SK-N-SH (cell line): ENCODE data around the gene PKD2L1. TPM values are rescaled to one million over a fixed set of nuclear protein-coding genes. Genes with fewer than 3 reads are reported as not detected.
"Not testable (repeated sequence)": the region's sequence is repeated elsewhere in the genome, so short reads cannot be mapped to it uniquely, and the experiment has no call there.

ENCODE experiments used
- CTCF ChIA-PET: fragments of 300-600, 350-600 bp; formaldehyde crosslinking; extraction: SDS; loops from one replicate; lab custom pipeline; 2021; lab: Yijun Ruan, JAX
- POLR2A ChIA-PET: fragments of 350-600 bp; sonication (Branson Sonifier 250); formaldehyde crosslinking; extraction: SDS; loops from one replicate; lab custom pipeline; 2020; ENCODE audit warnings: antibody characterized with exemption, inconsistent platforms; lab: Yijun Ruan, JAX
- DNase-seq: peaks from one replicate; pipeline ENCODE4 v3.0.0; 2012
- H2AFZ ChIP-seq: fragments of 200-600 bp; sonication (generic); 2 replicates; pipeline ENCODE4 v1.8.1; 2016; ENCODE audit warnings: antibody characterized with exemption, mild to moderate bottlenecking, low read depth
- H3F3A ChIP-seq: fragments of 200-600 bp; sonication (generic); replicated peaks from 2 replicates; pipeline ENCODE3; 2016; ENCODE audit warnings: antibody characterized with exemption, mild to moderate bottlenecking; ENCODE audit not compliant: insufficient read depth
- H3K27ac ChIP-seq, 2 experiments: fragments of 200-500 bp in 1 of 2; fragments of 200-600 bp in 1 of 2; sonication (Bioruptor generic) in 1 of 2; sonication (generic), shearing (Covaris generic) in 1 of 2; 2 replicates each; pipeline versions ENCODE4 v1.5.1 to v1.6.1; 2014 to 2016; ENCODE audit warnings: low read depth in 2 of 2, inconsistent platforms in 1 of 2, low read length in 1 of 2, mild to moderate bottlenecking in 1 of 2, mixed read lengths in 1 of 2
- H3K27me3 ChIP-seq: fragments of 200-600 bp; sonication (generic), shearing (Covaris generic); 2 replicates; pipeline ENCODE4 v1.6.1; 2016; ENCODE audit warnings: mixed run types; ENCODE audit not compliant: insufficient read depth
- H3K36me3 ChIP-seq, 2 experiments: fragments of 200-500 bp in 1 of 2; fragments of 200-600 bp in 1 of 2; sonication (Bioruptor generic) in 1 of 2; sonication (generic) in 1 of 2; replicated peaks in 1 of 2; 2 replicates each; pipeline versions ENCODE3 to v1.5.1; 2014 to 2016; ENCODE audit warnings: low read length in 1 of 2, mild to moderate bottlenecking in 1 of 2; ENCODE audit not compliant: insufficient read depth in 2 of 2, control insufficient read depth in 1 of 2
- H3K4me1 ChIP-seq, 2 experiments: fragments of 200-500 bp in 1 of 2; fragments of 200-600 bp in 1 of 2; sonication (Bioruptor generic) in 1 of 2; sonication (generic), shearing (Covaris generic) in 1 of 2; 2 replicates each; pipeline versions ENCODE4 v1.5.1 to v1.6.1; 2014 to 2016; ENCODE audit warnings: low read depth in 1 of 2, low read length in 1 of 2, mixed run types in 1 of 2; ENCODE audit not compliant: insufficient read depth in 2 of 2, control insufficient read depth in 1 of 2
- H3K4me2 ChIP-seq: fragments of 200-600 bp; sonication (generic), shearing (Covaris generic); 2 replicates; pipeline ENCODE4 v1.6.1; 2017; ENCODE audit warnings: mixed run types
- H3K4me3 ChIP-seq, 2 experiments: fragments of 200-500 bp in 1 of 2; fragments of 200-600 bp in 1 of 2; sonication (Bioruptor generic) in 1 of 2; sonication (generic), shearing (Covaris generic) in 1 of 2; 2 replicates each; pipeline versions ENCODE4 v1.5.1 to v1.8.1; 2014 to 2016; ENCODE audit warnings: low read depth in 2 of 2, inconsistent platforms in 1 of 2, low read length in 1 of 2, mild to moderate bottlenecking in 1 of 2, mixed read lengths in 1 of 2, moderate library complexity in 1 of 2
- H3K79me2 ChIP-seq: fragments of 200-600 bp; sonication (generic); 2 replicates; pipeline ENCODE4 v1.8.1; 2017; ENCODE audit warnings: mild to moderate bottlenecking; ENCODE audit not compliant: insufficient read depth
- H3K9ac ChIP-seq: fragments of 200-600 bp; sonication (generic); 2 replicates; pipeline ENCODE4 v1.6.1; 2017; ENCODE audit warnings: mixed run types
- H3K9me2 ChIP-seq: fragments of 200-600 bp; sonication (generic); 2 replicates; pipeline ENCODE4 v1.6.1; 2017; ENCODE audit warnings: mixed run types
- H3K9me3 ChIP-seq: fragments of 200-600 bp; sonication (generic); 2 replicates; pipeline ENCODE4 v1.6.1; 2017; ENCODE audit warnings: mixed run types, mild to moderate bottlenecking, moderate library complexity
- H4K20me1 ChIP-seq: fragments of 200-600 bp; sonication (generic); 2 replicates; pipeline ENCODE4 v1.6.1; 2017; ENCODE audit warnings: mild to moderate bottlenecking, mixed run types; ENCODE audit not compliant: insufficient read depth
- CHD2 ChIP-seq: fragments of 150-350 bp; IDR thresholded peaks from 2 replicates; pipeline ENCODE4 v1.6.1; 2018; ENCODE audit warnings: low read length; ENCODE audit not compliant: partially characterized antibody
- ELF1 ChIP-seq: IDR thresholded peaks from 2 replicates; pipeline ENCODE4 v1.4.0; 2012
- FOXM1 ChIP-seq: IDR thresholded peaks from 2 replicates; pipeline ENCODE4 v1.4.0; 2012; ENCODE audit warnings: low read depth, mild to moderate bottlenecking
- MEF2A ChIP-seq: IDR thresholded peaks from 2 replicates; pipeline ENCODE4 v1.4.0; 2012; ENCODE audit warnings: low read depth, borderline replicate concordance
- POLR2AphosphoS5 ChIP-seq: IDR thresholded peaks from 2 replicates; pipeline ENCODE4 v1.6.1; 2012; ENCODE audit warnings: low read depth, low read length
- SIN3A ChIP-seq: IDR thresholded peaks from 2 replicates; pipeline ENCODE4 v1.6.1; 2012; ENCODE audit warnings: low read depth, mild to moderate bottlenecking, low read length, moderate library complexity, borderline replicate concordance
- SMC3 ChIP-seq: IDR thresholded peaks from 2 replicates; pipeline ENCODE4 v1.6.1; 2012; ENCODE audit warnings: low read depth, low read length, improper control_type of control experiment
- WGBS: methylation state at CpG from one replicate; pipeline ENCODE4 v1.1.6; 2017; ENCODE audit warnings: low lambda C conversion rate; 5-methylcytosine and 5-hydroxymethylcytosine counted together
- polyA plus RNA-seq, 3 experiments: library from polyadenylated mRNA; depleted of rRNA; stranded (reverse); fragments of >200 nt; gene quantifications; 2 replicates each; pipeline ENCODE4 v1.2.3, GENCODE V29; 2012
- TF ChIP-seq, protein P1 (sequence below): IDR thresholded peaks from 2 replicates; pipeline ENCODE4 v1.4.0; 2012; ENCODE audit warnings: low read depth
- TF ChIP-seq, protein P2 (sequence below): fragments of 150-350 bp; IDR thresholded peaks from 2 replicates; pipeline ENCODE4 v1.6.1; 2016; ENCODE audit warnings: mild to moderate bottlenecking, low read depth, low read length
- TF ChIP-seq, protein P3 (sequence below): IDR thresholded peaks from 2 replicates; pipeline ENCODE4 v1.4.0; 2012; ENCODE audit warnings: low read depth, borderline replicate concordance
- TF ChIP-seq, protein P4 (sequence below): IDR thresholded peaks from 2 replicates; pipeline ENCODE4; 2012
- TF ChIP-seq, protein P5 (sequence below): fragments of 150-350 bp; IDR thresholded peaks from 2 replicates; pipeline ENCODE4 v1.6.1; 2017; ENCODE audit warnings: antibody characterized with exemption, low read length, low read depth, borderline replicate concordance

PKD2L1 gene
- polyA plus RNA-seq, 1 of the 3 experiments (the other 2 are of a cell fraction), result not detected

DNA sequence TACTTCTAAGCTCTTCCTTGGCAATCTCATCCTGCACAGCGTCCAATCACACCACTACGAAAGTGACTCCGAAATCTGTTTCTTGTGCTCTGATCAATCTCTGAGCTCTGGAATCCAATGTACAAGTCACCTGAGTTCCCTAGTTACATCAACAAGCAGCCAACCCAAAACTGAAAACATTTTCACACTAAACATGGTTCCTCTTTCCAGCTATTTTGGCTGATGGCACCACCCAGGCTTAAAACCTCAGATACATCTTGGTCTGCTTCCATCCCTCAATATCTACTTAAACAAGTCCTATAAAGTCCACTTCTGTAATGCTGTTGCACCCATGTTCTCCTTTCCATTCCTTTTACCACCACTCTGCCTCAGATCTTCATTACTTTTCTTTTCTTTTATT lies 47.1 kb downstream of the PKD2L1 start:
- POLR2A ChIA-PET, result no interaction called here

DNA sequence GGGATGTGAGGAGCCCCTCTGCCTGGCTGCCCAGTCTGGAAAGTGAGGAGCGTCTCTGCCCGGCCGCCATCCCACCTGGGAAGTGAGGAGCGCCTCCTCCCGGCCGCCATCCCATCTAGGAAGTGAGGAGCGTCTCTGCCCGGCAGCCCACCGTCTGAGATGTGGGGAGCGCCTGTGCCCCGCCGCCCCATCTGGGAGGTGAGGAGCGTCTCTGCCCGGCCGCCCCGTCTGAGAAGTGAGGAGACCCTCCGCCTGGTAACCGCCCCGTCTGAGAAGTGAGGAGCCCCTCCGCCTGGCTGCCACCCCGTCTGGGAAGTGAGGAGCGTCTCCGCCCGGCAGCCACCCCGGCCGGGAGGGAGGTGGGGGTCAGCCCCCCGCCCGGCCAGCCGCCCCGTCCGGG lies 53.1 kb downstream of the PKD2L1 start:
- H3K27me3 ChIP-seq, POLR2A ChIA-PET, H3K4me3 ChIP-seq, DNase-seq, H3K9me3 ChIP-seq, H4K20me1 ChIP-seq, H3K4me2 ChIP-seq, H3K9me2 ChIP-seq, H3K4me1 ChIP-seq, CTCF ChIA-PET, H3K9ac ChIP-seq, H2AFZ ChIP-seq, H3K27ac ChIP-seq: not testable (repeated sequence)
- WGBS, result 78% methylated on average over 8 of the region's 31 CpGs
- Histone ChIP-seq H3F3A (peaks cover 28% of the 10 kb centered on the region), H3K79me2 (peaks cover 29% of the 10 kb centered on the region), H3K36me3 (peaks cover 40 to 42% of the 10 kb centered on the region in 2 experiments)

More for the DNA sequence above, 47.1 kb downstream of the PKD2L1 start:
- 96% methylated on average over 3 of the region's 3 CpGs for WGBS
- peaks cover 5 to 8% of the 10 kb centered on the region in 2 experiments; a peak in 3 of 4 replicates for H3K4me1 ChIP-seq
- peaks cover 33 to 38% of the 10 kb centered on the region in 2 experiments for H3K36me3 ChIP-seq
- no peak overlapping the region for H3K4me2 ChIP-seq
- H2AFZ ChIP-seq, result no peak overlapping the region
- H3F3A ChIP-seq, result peaks cover 19% of the 10 kb centered on the region
- no peak overlapping the region for H3K4me3 ChIP-seq
- H3K9me2 ChIP-seq, result no peaks in the 10 kb centered on the region
- H3K27me3 ChIP-seq, result no peaks in the 10 kb centered on the region
- H3K27ac ChIP-seq, result no peak overlapping the region
- peaks cover 22% of the 10 kb centered on the region; the same call in 1 of the 2 replicates for H4K20me1 ChIP-seq
- CTCF ChIA-PET, result interaction anchor here (1.6 kb wide), 1 partner anchor 200 kb away, joined by 3 read pairs; no protein-coding TSS in a partner anchor
- H3K79me2 ChIP-seq, result peaks cover 71% of the 10 kb centered on the region
- H3K9me3 ChIP-seq, result no peaks in the 10 kb centered on the region
- no peak for TF ChIP-seq FOXM1
- TF ChIP-seq ELF1, result no peak
- TF ChIP-seq, protein P1, sequence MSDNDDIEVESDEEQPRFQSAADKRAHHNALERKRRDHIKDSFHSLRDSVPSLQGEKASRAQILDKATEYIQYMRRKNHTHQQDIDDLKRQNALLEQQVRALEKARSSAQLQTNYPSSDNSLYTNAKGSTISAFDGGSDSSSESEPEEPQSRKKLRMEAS, result no peak
- no peak for TF ChIP-seq POLR2AphosphoS5
- DNase-seq, result no peak
- no peak overlapping the region for H3K9ac ChIP-seq

DNA sequence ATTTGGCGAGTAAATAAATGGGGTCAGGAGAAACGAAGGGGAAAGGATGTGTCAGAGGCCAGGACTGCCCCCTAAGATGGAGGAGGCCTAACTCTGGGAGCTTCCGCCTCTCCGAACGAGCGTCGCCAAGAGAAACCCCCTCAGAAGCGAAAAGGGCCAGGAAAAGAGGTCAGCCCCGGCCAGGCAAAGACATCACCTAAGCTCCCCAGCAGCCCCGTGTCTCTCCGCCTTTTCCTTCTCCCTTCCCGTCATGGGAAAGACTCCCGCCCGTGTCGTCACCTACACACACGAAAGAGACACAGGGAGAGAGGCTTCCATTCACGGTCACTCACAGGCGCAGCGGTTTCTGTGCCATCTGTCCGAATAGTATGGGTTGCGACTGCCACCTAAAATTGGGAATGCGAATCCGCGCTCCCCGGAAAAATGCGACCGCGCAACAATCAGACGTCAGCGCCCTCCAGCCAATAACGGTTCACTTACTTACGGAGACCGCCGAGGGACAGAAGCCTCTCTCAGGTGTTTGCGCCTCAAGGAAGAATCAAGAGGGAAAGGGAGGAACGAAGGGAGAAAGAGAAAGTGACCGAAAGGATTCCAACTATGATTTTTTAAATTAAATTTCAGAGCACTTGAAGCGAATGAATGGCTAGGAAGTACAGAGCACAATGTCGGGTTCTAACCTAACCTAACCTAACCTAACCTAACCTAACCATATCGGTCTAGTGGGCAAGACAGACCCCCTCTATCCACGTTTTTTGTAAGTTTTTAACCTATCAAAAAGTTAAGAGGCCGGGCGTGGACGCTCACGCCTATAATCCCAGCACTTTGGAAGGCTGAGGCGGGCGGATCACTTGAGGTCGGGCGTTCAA lies 62.6 kb downstream of the PKD2L1 start, which contains the start of gene CWF19L1:
TSS of gene CWF19L1 (minus strand) at position 400 of the 866 bp plus-strand sequence. CDS start at position 355, 45 bp downstream.
- H3K9me3 ChIP-seq, result no peaks in the 10 kb centered on the region
- H3K4me3 ChIP-seq, result peak within 1 kb of the TSS; percentile 84 to 88
- peak within 1 kb of the TSS; percentile 93 for H3K9ac ChIP-seq
- 9% methylated on average over 49 of the region's 49 CpGs for WGBS
- peaks cover 0 to 3% of the 10 kb centered on the region in 2 experiments; a peak in 1 of 4 replicates for H3K4me1 ChIP-seq
- peaks cover 4% of the 10 kb centered on the region for H3F3A ChIP-seq
- peaks cover 0 to 4% of the 10 kb centered on the region in 2 experiments for H3K36me3 ChIP-seq
- peaks cover 51% of the 10 kb centered on the region for H3K79me2 ChIP-seq
- DNase-seq, result peak; percentile 87
- H3K4me2 ChIP-seq, result peak within 1 kb of the TSS; percentile 89
- no peaks in the 10 kb centered on the region for H3K27me3 ChIP-seq
- peak within 1 kb of the TSS; percentile 95 for H2AFZ ChIP-seq
- H4K20me1 ChIP-seq, result no peaks in the 10 kb centered on the region
- POLR2A ChIA-PET, result no interaction called here
- H3K9me2 ChIP-seq, result no peaks in the 10 kb centered on the region
- H3K27ac ChIP-seq, result peak within 1 kb of the TSS; percentile 62 to 83
- CTCF ChIA-PET, result interaction anchor here (0.8 kb wide), 1 partner anchor 36 kb away, joined by 3 read pairs; no protein-coding TSS in a partner anchor
- peak; percentile 86 for TF ChIP-seq CHD2
- TF ChIP-seq SMC3, result no peak
- TF ChIP-seq, protein P2, sequence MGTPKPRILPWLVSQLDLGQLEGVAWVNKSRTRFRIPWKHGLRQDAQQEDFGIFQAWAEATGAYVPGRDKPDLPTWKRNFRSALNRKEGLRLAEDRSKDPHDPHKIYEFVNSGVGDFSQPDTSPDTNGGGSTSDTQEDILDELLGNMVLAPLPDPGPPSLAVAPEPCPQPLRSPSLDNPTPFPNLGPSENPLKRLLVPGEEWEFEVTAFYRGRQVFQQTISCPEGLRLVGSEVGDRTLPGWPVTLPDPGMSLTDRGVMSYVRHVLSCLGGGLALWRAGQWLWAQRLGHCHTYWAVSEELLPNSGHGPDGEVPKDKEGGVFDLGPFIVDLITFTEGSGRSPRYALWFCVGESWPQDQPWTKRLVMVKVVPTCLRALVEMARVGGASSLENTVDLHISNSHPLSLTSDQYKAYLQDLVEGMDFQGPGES, result no peak
- TF ChIP-seq, protein P3, sequence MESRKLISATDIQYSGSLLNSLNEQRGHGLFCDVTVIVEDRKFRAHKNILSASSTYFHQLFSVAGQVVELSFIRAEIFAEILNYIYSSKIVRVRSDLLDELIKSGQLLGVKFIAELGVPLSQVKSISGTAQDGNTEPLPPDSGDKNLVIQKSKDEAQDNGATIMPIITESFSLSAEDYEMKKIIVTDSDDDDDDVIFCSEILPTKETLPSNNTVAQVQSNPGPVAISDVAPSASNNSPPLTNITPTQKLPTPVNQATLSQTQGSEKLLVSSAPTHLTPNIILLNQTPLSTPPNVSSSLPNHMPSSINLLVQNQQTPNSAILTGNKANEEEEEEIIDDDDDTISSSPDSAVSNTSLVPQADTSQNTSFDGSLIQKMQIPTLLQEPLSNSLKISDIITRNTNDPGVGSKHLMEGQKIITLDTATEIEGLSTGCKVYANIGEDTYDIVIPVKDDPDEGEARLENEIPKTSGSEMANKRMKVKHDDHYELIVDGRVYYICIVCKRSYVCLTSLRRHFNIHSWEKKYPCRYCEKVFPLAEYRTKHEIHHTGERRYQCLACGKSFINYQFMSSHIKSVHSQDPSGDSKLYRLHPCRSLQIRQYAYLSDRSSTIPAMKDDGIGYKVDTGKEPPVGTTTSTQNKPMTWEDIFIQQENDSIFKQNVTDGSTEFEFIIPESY, result peak; percentile 72; the same call in 1 of the 2 replicates
- no peak for TF ChIP-seq MEF2A
- TF ChIP-seq, protein P4, sequence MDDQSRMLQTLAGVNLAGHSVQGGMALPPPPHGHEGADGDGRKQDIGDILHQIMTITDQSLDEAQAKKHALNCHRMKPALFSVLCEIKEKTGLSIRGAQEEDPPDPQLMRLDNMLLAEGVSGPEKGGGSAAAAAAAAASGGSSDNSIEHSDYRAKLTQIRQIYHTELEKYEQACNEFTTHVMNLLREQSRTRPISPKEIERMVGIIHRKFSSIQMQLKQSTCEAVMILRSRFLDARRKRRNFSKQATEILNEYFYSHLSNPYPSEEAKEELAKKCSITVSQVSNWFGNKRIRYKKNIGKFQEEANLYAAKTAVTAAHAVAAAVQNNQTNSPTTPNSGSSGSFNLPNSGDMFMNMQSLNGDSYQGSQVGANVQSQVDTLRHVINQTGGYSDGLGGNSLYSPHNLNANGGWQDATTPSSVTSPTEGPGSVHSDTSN, result no peak
- peak; percentile 60; the same call in 1 of the 2 replicates for TF ChIP-seq SIN3A
- TF ChIP-seq, protein P5, sequence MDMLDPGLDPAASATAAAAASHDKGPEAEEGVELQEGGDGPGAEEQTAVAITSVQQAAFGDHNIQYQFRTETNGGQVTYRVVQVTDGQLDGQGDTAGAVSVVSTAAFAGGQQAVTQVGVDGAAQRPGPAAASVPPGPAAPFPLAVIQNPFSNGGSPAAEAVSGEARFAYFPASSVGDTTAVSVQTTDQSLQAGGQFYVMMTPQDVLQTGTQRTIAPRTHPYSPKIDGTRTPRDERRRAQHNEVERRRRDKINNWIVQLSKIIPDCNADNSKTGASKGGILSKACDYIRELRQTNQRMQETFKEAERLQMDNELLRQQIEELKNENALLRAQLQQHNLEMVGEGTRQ, result no peak
